ENCODE results near the gene TBCK. TPM values are rescaled to one million over a fixed set of nuclear protein-coding genes. Genes with fewer than 3 reads are reported as not detected.
"Not testable (repeated sequence)": the region's sequence is repeated elsewhere in the genome, so short reads cannot be mapped to it uniquely, and the experiment has no call there.

Gene TBCK
- total RNA-seq, 2 experiments from 2014 or later: 46.5 to 46.9 TPM

GRCh38 chr4:106231931-106232330, 84.1 kb downstream of the TBCK start:
- H3K27ac ChIP-seq (ENCODE audit: low read depth, low read length, poor library complexity, severe bottlenecking): no peak overlapping the region
- peaks cover 42% of the 10 kb centered on the region for H3K36me3 ChIP-seq (ENCODE audit: insufficient read depth, low read length)
- no peak overlapping the region for H3K4me2 ChIP-seq (ENCODE audit: low read length)
- intact Hi-C loops (cut with micrococcal nuclease; ENCODE audit: unreplicated experiment): no loop called here
- H3K4me3 ChIP-seq (ENCODE audit: low read depth, low read length, poor library complexity, severe bottlenecking): no peak overlapping the region
- no peaks in the 10 kb centered on the region for H3K9me3 ChIP-seq (ENCODE audit: low read length)
- POLR2A ChIA-PET: interaction anchor here (1.1 kb wide), 1 partner anchor 22 kb away, joined by 5 read pairs; no protein-coding TSS in a partner anchor
- CTCF ChIA-PET (ENCODE audit: unreplicated experiment): no interaction called here
- no peaks in the 10 kb centered on the region for H3K79me2 ChIP-seq (ENCODE audit: insufficient read depth, low read depth, low read length)
- no peaks in the 10 kb centered on the region for H3K9me2 ChIP-seq (ENCODE audit: insufficient read depth, low read length)
- no peak overlapping the region for H2AFZ ChIP-seq (ENCODE audit: low read length)
- H4K20me1 ChIP-seq (ENCODE audit: insufficient read depth, low read length): no peaks in the 10 kb centered on the region
- H3K4me1 ChIP-seq (ENCODE audit: insufficient read depth, low read length, poor library complexity, severe bottlenecking): no peaks in the 10 kb centered on the region
- BruUV-seq (replicated peaks): no TSS peak
- no peak for DNase-seq (ENCODE audit: low spot score)
- TF ChIP-seq EZH2phosphoT487 (IDR thresholded peaks at IDR 0.05; ENCODE audit: borderline replicate concordance, low read depth, low read length) (no peak), CTCF (conservative IDR thresholded peaks at IDR 0.05; ENCODE audit: low read length) (no peak)

- no TSS peak for BruUV-seq (replicated peaks)
- no peak overlapping the region for H3K4me2 ChIP-seq (ENCODE audit: low read length)
- TF ChIP-seq CTCF (conservative IDR thresholded peaks at IDR 0.05; ENCODE audit: low read length): no peak
- TF ChIP-seq EZH2phosphoT487 (IDR thresholded peaks at IDR 0.05; ENCODE audit: borderline replicate concordance, low read depth, low read length): no peak
- no peak overlapping the region for H3K27ac ChIP-seq (ENCODE audit: low read depth, low read length, poor library complexity, severe bottlenecking)
- H3K4me1 ChIP-seq (ENCODE audit: insufficient read depth, low read length, poor library complexity, severe bottlenecking): no peaks in the 10 kb centered on the region
- no peaks in the 10 kb centered on the region for H3K9me3 ChIP-seq (ENCODE audit: low read length)
- intact Hi-C loops (cut with micrococcal nuclease; ENCODE audit: unreplicated experiment): no loop called here
- DNase-seq (ENCODE audit: low spot score): no peak
- H3K79me2 ChIP-seq (ENCODE audit: insufficient read depth, low read depth, low read length): no peaks in the 10 kb centered on the region
- H3K36me3 ChIP-seq (ENCODE audit: insufficient read depth, low read length): no peaks in the 10 kb centered on the region
- no peaks in the 10 kb centered on the region for H4K20me1 ChIP-seq (ENCODE audit: insufficient read depth, low read length)
- H2AFZ ChIP-seq (ENCODE audit: low read length): no peak overlapping the region
- ChIA-PET POLR2A (no interaction called here), CTCF (ENCODE audit: unreplicated experiment) (no interaction called here)
- no peak overlapping the region for H3K4me3 ChIP-seq (ENCODE audit: low read depth, low read length, poor library complexity, severe bottlenecking)
- H3K9me2 ChIP-seq (ENCODE audit: insufficient read depth, low read length): no peaks in the 10 kb centered on the region
Observed at GRCh38 chr4:106222548-106222947, 93.5 kb downstream of the TBCK start.

- H2AFZ ChIP-seq (ENCODE audit: low read length); H4K20me1 ChIP-seq (ENCODE audit: insufficient read depth, low read length); H3K4me2 ChIP-seq (ENCODE audit: low read length); H3K27ac ChIP-seq (ENCODE audit: low read depth, low read length, poor library complexity, severe bottlenecking); H3K79me2 ChIP-seq (ENCODE audit: insufficient read depth, low read depth, low read length); POLR2A ChIA-PET; H3K36me3 ChIP-seq (ENCODE audit: insufficient read depth, low read length); H3K4me3 ChIP-seq (ENCODE audit: low read depth, low read length, poor library complexity, severe bottlenecking); DNase-seq (ENCODE audit: low spot score); BruUV-seq (replicated peaks); H3K4me1 ChIP-seq (ENCODE audit: insufficient read depth, low read length, poor library complexity, severe bottlenecking); H3K9me2 ChIP-seq (ENCODE audit: insufficient read depth, low read length); CTCF ChIA-PET (ENCODE audit: unreplicated experiment); intact Hi-C loops (cut with micrococcal nuclease; ENCODE audit: unreplicated experiment); H3K9me3 ChIP-seq (ENCODE audit: low read length): not testable (repeated sequence)
Observed at GRCh38 chr4:106213291-106213690, 102.7 kb downstream of the TBCK start.

Data from OCI-LY7 (cell line).